ENCODE data around the gene LYRM1.
"Not testable (repeated sequence)": the region's sequence is repeated elsewhere in the genome, so short reads cannot be mapped to it uniquely, and the experiment has no call there.

Gene LYRM1

DNA sequence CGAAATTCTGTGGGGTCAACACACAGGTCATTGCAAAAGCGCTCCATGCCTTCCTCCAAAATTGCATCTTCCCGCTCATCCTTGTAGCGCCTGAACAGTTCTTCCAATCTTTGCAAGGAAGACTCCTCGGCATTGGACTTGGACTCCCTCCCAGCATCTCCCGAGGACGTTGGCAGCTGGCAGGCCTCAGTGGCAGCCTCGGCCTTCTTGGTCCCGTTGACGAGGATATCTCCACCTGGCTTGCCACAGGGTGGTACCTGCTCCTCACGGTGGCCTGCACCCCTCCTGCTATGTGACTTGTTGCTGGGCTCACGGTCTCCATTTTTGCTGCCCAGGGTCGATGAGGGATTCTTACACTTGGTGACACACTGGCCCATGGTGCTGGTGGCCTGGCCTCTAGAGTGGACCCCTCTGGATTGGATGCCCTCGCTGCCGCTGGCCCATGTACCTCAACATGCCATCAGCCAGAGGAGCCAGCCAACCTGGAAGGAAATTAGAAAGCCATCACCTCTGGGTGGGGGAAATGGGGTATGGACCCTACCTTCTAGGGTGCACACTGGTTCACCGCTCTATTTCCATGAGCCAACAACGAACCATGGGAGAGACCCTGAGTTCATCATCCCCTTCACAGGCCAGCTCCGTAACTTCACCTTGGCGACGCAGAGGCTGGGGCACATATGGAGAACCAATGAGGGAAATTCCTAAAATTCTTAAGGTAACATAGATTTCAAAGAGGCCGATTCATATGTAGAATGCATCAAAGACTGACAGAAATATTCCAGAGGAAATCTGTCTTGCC, 38.2 kb upstream of the LYRM1 start:
- Mint-ChIP-seq H3K36me3 (ENCODE audit: low read depth) (peaks cover 50% of the 10 kb centered on the region), H3K4me3 (no peak overlapping the region), H3K9me3 (peaks cover 10% of the 10 kb centered on the region), H3K4me1 (peaks cover 21% of the 10 kb centered on the region), H3K27me3 (ENCODE audit: low read depth, poor library complexity) (no peaks in the 10 kb centered on the region), H3K27ac (peak overlapping the region; percentile 72)
- no peak for DNase-seq
- no peak for TF ChIP-seq CTCF (IDR thresholded peaks at IDR 0.05)

DNA sequence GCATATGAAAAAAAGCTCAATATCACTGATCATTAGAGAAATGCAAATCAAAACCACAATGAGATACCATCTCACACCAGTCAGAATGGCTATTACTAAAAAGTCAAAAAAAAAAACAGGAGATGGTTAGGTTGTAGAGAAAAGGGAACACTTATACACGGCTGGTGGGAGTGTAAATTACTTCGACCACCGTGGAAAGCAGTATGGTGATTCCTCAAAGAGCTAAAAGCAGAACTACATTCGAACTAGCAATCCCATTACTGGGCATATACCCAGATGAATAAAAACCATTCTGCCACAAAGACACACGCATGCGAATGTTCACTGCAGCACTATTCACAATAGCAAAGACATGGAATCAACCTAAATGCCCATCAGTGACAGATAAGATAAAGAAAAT, 36.2 kb upstream of the LYRM1 start:
- H3K27me3 Mint-ChIP-seq (ENCODE audit: low read depth, poor library complexity); DNase-seq; H3K27ac Mint-ChIP-seq; H3K4me3 Mint-ChIP-seq: not testable (repeated sequence)
- H3K9me3 Mint-ChIP-seq, result peaks cover 10% of the 10 kb centered on the region
- H3K36me3 Mint-ChIP-seq (ENCODE audit: low read depth), result peaks cover 45% of the 10 kb centered on the region
- H3K4me1 Mint-ChIP-seq, result peaks cover 22% of the 10 kb centered on the region

DNA sequence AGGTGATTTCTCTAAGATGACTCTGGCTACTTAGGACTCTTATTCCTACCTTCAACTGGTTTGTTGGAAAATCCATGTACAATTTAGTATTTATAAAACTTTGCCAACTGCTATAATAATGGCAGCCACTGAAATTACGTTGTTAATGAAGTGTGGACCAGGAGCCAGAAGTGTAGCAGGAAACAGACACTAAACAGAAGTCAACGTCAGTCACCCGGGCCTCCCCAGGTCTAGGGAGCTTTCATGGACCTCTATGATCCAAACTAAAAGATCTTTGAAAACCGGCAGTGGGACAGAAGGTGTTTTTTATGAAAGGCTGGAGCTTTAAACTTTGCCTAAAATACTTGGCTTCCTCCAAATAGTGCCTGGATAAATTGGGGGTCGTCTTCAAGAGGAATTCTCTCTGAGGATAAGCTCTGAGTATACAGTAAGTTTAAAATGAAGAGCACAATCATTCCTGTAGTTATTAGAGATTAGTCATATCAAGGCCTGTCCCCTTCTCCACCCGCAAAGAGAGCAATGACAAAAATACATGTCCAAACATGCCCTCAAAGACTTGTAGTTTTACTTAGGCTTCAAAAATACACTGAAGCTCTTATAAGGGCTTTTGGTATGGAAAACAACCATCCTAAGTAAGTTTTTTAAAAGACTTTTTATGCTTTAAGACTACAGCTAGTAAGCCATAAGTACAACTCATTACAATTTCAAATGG, 35.0 kb upstream of the LYRM1 start:
- H3K27ac Mint-ChIP-seq, result peak overlapping the region; percentile 84
- H3K4me3 Mint-ChIP-seq, result no peak overlapping the region
- DNase-seq, result no peak
- TF ChIP-seq CTCF (IDR thresholded peaks at IDR 0.05), result no peak
- H3K36me3 Mint-ChIP-seq (ENCODE audit: low read depth), result peaks cover 38% of the 10 kb centered on the region
- H3K27me3 Mint-ChIP-seq (ENCODE audit: low read depth, poor library complexity), result no peaks in the 10 kb centered on the region
- peaks cover 10% of the 10 kb centered on the region for H3K9me3 Mint-ChIP-seq
- peaks cover 26% of the 10 kb centered on the region for H3K4me1 Mint-ChIP-seq

- no peaks in the 10 kb centered on the region for H3K27me3 Mint-ChIP-seq (ENCODE audit: low read depth, poor library complexity)
- peak overlapping the region; percentile 68 for H3K27ac Mint-ChIP-seq
- no peak for TF ChIP-seq CTCF (IDR thresholded peaks at IDR 0.05)
- H3K4me1 Mint-ChIP-seq, result peaks cover 33% of the 10 kb centered on the region
- H3K4me3 Mint-ChIP-seq, result peak overlapping the region; percentile 17
- DNase-seq, result no peak
- peaks cover 10% of the 10 kb centered on the region for H3K9me3 Mint-ChIP-seq
- peaks cover 38% of the 10 kb centered on the region for H3K36me3 Mint-ChIP-seq (ENCODE audit: low read depth)
Measured at GRCh38 chr16:20866145-20866772, 34.3 kb upstream of the LYRM1 start.

- peaks cover 33% of the 10 kb centered on the region for H3K36me3 Mint-ChIP-seq (ENCODE audit: low read depth)
- H3K27ac Mint-ChIP-seq, result peak overlapping the region; percentile 73
- peaks cover 35% of the 10 kb centered on the region for H3K4me1 Mint-ChIP-seq
Measured at GRCh38 chr16:20866801-20867200, 33.8 kb upstream of the LYRM1 start.

More at GRCh38 chr16:20866801-20867200, 33.8 kb upstream of the LYRM1 start:
- no peak for DNase-seq
- Mint-ChIP-seq H3K4me3 (no peak overlapping the region), H3K27me3 (ENCODE audit: low read depth, poor library complexity) (no peaks in the 10 kb centered on the region), H3K9me3 (peaks cover 10% of the 10 kb centered on the region)
- TF ChIP-seq CTCF (IDR thresholded peaks at IDR 0.05), result no peak

Measured in nephron progenitor cell (in vitro differentiated cells).